Erythroblast (primary cell): ENCODE data around the gene ITPKB.
"Not testable (repeated sequence)": the region's sequence is repeated elsewhere in the genome, so short reads cannot be mapped to it uniquely, and the experiment has no call there.

Experiments used
- DNase-seq, 2 experiments: peaks; one replicate each; lab custom pipeline; 2025; lab: John Stamatoyannopoulos, UW
- GATA1 ChIP-seq: IDR thresholded peaks from 2 replicates; pipeline ENCODE4 v1.6.1; 2011; ENCODE audit warnings: low read depth, mild to moderate bottlenecking, control low read depth, low read length, moderate library complexity
- POLR2A ChIP-seq: IDR thresholded peaks from 2 replicates; pipeline ENCODE4 v1.6.1; 2011; ENCODE audit warnings: mild to moderate bottlenecking, low read length

The ITPKB gene

GRCh38 chr1:226772446-226773139, 33.5 kb upstream of the ITPKB start:
- DNase-seq: no peak
- TF ChIP-seq GATA1 (no peak), POLR2A (no peak)

GRCh38 chr1:226767170-226767569, 28.1 kb upstream of the ITPKB start:
- DNase-seq: not testable (repeated sequence)

- DNase-seq: no peak
- no peak for TF ChIP-seq GATA1
- TF ChIP-seq POLR2A: no peak
Measured at GRCh38 chr1:226766565-226766964, 27.5 kb upstream of the ITPKB start.

- DNase-seq: no peak
- TF ChIP-seq GATA1 (no peak), POLR2A (no peak)
Measured at GRCh38 chr1:226764533-226764932, 25.5 kb upstream of the ITPKB start.

- no peak for DNase-seq
- TF ChIP-seq GATA1: no peak
- no peak for TF ChIP-seq POLR2A
Measured at GRCh38 chr1:226763905-226764264, 24.8 kb upstream of the ITPKB start.

- no peak for TF ChIP-seq POLR2A
- no peak for TF ChIP-seq GATA1
- no peak for DNase-seq
Measured at GRCh38 chr1:226762988-226763904, 24.2 kb upstream of the ITPKB start.

GRCh38 chr1:226762055-226762454, 23.0 kb upstream of the ITPKB start:
- no peak for TF ChIP-seq POLR2A
- no peak for TF ChIP-seq GATA1
- DNase-seq: no peak

GRCh38 chr1:226761322-226761721, 22.2 kb upstream of the ITPKB start:
- TF ChIP-seq GATA1: no peak
- TF ChIP-seq POLR2A: no peak
- DNase-seq: no peak

GRCh38 chr1:226754793-226755533, 15.9 kb upstream of the ITPKB start:
- TF ChIP-seq GATA1 (no peak), POLR2A (peak; percentile 41)
- DNase-seq: peak; percentile 71 to 87

GRCh38 chr1:226754097-226754496, 15.0 kb upstream of the ITPKB start:
- TF ChIP-seq GATA1: no peak
- TF ChIP-seq POLR2A: no peak
- no peak for DNase-seq

- no peak for DNase-seq
- no peak for TF ChIP-seq POLR2A
- TF ChIP-seq GATA1: no peak
Measured at GRCh38 chr1:226751703-226752102, 12.6 kb upstream of the ITPKB start.

GRCh38 chr1:226751214-226751613, 12.1 kb upstream of the ITPKB start:
- DNase-seq: no peak
- TF ChIP-seq POLR2A: no peak
- TF ChIP-seq GATA1: no peak

- no peak for DNase-seq
- TF ChIP-seq GATA1: no peak
- no peak for TF ChIP-seq POLR2A
Measured at GRCh38 chr1:226749467-226749866, 10.4 kb upstream of the ITPKB start.

GRCh38 chr1:226748306-226748705, 9.2 kb upstream of the ITPKB start:
- TF ChIP-seq POLR2A (no peak), GATA1 (no peak)
- DNase-seq: no peak

GRCh38 chr1:226747519-226748263, 8.6 kb upstream of the ITPKB start:
- not testable (repeated sequence) for DNase-seq
